ENCODE results near the gene NCEH1. TPM values are rescaled to one million over a fixed set of nuclear protein-coding genes. Genes with fewer than 3 reads are reported as not detected.
A peak's percentile ranks its signal among the peaks of the same experiment; 100 is the strongest.

Gene NCEH1
- polyA plus RNA-seq, 3 donors from 2014 or later: 3.0 to 7.1 (median 4.5) TPM

DNA sequence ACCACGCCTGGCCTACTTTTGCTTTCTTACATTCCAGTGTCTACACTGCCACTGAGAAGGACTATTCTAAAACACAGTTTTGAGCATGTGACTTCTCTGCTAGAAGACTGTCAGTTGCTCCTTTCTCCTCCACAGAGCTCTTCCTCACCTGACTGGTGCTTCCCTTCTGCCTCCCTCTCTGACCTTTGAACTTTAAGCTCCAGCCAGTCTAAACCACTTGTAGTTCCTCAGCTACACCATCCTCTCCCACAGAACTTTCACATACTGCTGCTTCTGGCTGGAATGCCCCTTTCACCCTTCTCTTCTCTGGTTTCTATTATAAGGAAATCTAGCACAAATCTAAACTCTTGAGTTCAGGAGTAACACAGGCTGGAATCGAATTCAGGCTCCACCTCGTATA is 9.1 kb downstream of the NCEH1 start:
- H3K9me3 Mint-ChIP-seq: no peaks in the 10 kb centered on the region
- no peak for DNase-seq
- peaks cover 0 to 11% of the 10 kb centered on the region in 2 donors for H3K4me1 Mint-ChIP-seq
- no peak overlapping the region for H3K27ac Mint-ChIP-seq
- no peaks in the 10 kb centered on the region for H3K27me3 Mint-ChIP-seq (ENCODE audit: low read depth in 3 of 3)
- H3K4me3 Mint-ChIP-seq: no peak overlapping the region
- peaks cover 0 to 4% (median 3%) of the 10 kb centered on the region in 3 donors for H3K36me3 Mint-ChIP-seq

DNA sequence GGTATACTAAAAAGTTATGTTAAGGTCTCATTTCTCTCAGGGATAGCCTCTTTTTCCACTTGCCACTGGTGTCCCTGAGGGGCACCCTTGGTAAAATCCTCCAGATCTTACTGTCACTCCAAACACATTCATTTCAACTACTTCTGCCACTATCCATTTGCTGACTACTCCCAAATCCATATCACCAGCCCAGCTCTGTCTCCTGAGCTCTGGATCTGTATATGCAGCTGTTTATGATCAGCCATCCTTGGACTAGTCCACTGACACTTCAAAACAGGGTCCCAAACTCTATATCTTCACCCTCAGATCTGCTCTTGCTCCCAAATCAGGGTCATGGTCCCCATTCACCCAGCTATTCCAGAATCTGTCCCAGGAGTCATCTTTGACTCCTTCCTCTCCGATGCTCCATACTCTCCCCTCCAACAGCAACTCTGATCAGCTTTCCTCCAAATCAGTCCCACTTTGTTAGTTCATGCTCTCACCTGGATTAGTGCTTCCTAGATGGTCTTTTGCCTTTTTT is 9.9 kb downstream of the NCEH1 start:
- H3K4me3 Mint-ChIP-seq: no peak overlapping the region
- H3K27me3 Mint-ChIP-seq (ENCODE audit: low read depth in 3 of 3): no peaks in the 10 kb centered on the region
- H3K4me1 Mint-ChIP-seq: peaks cover 0 to 11% of the 10 kb centered on the region in 2 donors
- no peaks in the 10 kb centered on the region for H3K9me3 Mint-ChIP-seq
- no peak for DNase-seq
- H3K27ac Mint-ChIP-seq: no peak overlapping the region
- peaks cover 0 to 4% (median 3%) of the 10 kb centered on the region in 3 donors for H3K36me3 Mint-ChIP-seq

DNA sequence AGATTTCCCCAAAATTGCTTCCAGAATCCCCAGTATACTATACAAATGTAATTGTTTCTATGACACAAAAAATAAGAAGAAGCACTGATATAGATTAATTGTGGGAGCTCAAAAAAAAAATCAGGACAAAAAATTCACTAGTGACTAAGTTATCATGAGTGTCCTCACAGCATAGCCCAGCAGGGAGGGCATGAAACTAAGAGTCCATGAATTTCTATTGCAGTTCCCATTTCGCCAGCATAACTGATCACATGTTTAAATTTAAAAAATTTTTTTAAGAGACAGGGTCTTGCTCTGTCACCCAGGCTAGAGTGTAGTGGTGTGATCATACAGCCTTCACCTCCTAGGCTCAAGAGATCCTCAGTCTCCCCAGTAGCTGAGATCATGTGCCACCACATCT is 10.6 kb downstream of the NCEH1 start:
- H3K27ac Mint-ChIP-seq: no peak overlapping the region
- no peaks in the 10 kb centered on the region for H3K27me3 Mint-ChIP-seq (ENCODE audit: low read depth in 3 of 3)
- H3K4me1 Mint-ChIP-seq: peaks cover 0 to 11% of the 10 kb centered on the region in 2 donors
- peaks cover 0 to 4% (median 3%) of the 10 kb centered on the region in 3 donors for H3K36me3 Mint-ChIP-seq
- H3K4me3 Mint-ChIP-seq: no peak overlapping the region
- no peak for DNase-seq
- H3K9me3 Mint-ChIP-seq: no peaks in the 10 kb centered on the region

DNA sequence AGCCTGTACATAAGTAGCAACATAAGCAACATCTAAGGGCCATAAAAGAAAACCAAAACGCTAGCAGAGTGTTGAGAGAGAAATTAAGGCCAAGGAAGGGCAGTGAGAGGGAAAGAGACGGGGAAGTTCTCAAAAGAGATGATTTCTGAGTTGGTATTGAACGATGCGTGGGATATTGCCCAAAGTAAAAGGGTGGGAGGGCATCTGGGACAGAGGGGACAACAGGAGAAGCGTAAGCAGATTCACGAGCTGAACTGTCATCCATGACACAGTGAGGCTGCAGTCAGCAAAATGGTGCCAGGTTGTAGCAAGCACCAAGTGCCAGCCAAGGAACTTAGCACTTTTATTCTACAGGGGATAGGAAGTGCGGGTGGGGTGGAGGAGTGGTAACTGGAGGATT is 11.8 kb downstream of the NCEH1 start:
- no peak overlapping the region for H3K27ac Mint-ChIP-seq

DNA sequence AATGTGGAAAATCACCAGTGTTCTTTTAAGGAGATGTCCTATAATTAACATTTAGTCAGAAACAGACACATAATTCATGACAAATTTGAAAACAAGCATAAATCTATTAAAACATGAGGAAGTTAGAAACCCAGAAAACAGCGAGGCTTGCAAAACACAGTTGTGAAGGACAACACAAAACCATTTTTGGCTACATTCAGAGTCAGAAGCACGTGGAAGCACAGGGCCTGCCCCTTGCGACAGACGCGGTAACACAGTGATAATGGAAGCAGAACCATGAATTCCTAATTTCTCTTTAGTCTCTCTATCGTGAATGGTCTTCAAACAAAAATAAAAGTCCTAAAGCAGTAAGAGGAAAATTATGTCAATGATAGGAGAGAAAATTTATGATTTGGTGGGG is 12.2 kb downstream of the NCEH1 start:
- Mint-ChIP-seq H3K36me3 (peaks cover 3 to 7% (median 4%) of the 10 kb centered on the region in 3 donors), H3K27ac (no peak overlapping the region), H3K4me1 (peaks cover 1 to 14% of the 10 kb centered on the region in 2 donors), H3K27me3 (ENCODE audit: low read depth in 3 of 3) (peaks cover 0 to 2% (median 0%) of the 10 kb centered on the region in 3 donors), H3K4me3 (no peak overlapping the region), H3K9me3 (no peaks in the 10 kb centered on the region)
- DNase-seq: no peak

More for the DNA sequence above, 11.8 kb downstream of the NCEH1 start:
- Mint-ChIP-seq H3K4me1 (peaks cover 0 to 12% of the 10 kb centered on the region in 2 donors), H3K4me3 (no peak overlapping the region), H3K36me3 (peaks cover 3 to 7% (median 4%) of the 10 kb centered on the region in 3 donors), H3K27me3 (ENCODE audit: low read depth in 3 of 3) (no peaks in the 10 kb centered on the region), H3K9me3 (no peaks in the 10 kb centered on the region)
- DNase-seq: no peak

DNA sequence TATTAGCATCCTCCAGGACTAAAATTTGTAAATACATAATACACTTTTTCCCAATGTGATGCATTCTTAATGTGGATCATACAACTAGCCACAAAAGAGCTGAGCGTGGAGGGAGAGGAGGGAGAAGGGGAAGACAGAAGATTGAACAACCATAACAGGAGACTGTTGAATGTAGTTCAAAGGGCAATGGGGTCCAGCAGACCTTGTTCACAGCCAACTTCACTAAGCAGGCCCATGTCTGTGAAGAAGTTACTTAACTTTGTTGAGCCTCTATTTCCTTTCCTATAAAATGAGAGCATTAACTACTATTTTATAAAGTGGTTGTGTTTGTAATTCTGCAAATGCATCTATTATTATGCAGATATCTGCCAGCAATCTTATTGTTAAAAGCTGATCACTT is 13.3 kb downstream of the NCEH1 start:
- no peaks in the 10 kb centered on the region for H3K9me3 Mint-ChIP-seq
- no peak overlapping the region for H3K27ac Mint-ChIP-seq
- H3K4me3 Mint-ChIP-seq: no peak overlapping the region
- H3K27me3 Mint-ChIP-seq (ENCODE audit: low read depth in 3 of 3): peaks cover 0 to 2% (median 0%) of the 10 kb centered on the region in 3 donors
- peaks cover 8 to 23% of the 10 kb centered on the region in 2 donors for H3K4me1 Mint-ChIP-seq
- no peak for DNase-seq
- H3K36me3 Mint-ChIP-seq: peaks cover 3 to 7% (median 4%) of the 10 kb centered on the region in 3 donors

DNA sequence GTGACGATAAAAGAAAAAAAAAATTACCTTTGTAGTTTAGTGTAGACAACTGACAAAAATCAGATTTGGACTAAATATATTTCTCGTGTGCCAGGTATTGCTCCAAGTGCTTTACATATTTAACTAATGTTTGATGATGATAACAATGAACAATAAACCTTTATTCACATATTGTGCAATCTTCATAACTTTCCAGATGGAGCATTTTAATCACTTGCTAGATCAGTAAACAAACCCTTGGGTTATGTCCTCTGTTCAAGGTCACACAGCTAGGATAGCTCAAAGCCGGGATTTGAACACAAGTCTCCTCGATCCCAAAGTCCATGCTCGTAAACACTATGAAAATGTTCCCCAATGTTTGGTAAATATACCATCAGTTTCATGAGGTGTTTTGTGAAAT is 14.5 kb downstream of the NCEH1 start:
- Mint-ChIP-seq H3K27me3 (ENCODE audit: low read depth in 3 of 3) (peaks cover 0 to 4% (median 0%) of the 10 kb centered on the region in 3 donors), H3K36me3 (peaks cover 3 to 7% (median 4%) of the 10 kb centered on the region in 3 donors), H3K27ac (no peak overlapping the region), H3K4me1 (peaks cover 11 to 25% of the 10 kb centered on the region in 2 donors), H3K4me3 (no peak overlapping the region), H3K9me3 (no peaks in the 10 kb centered on the region)
- no peak for DNase-seq

DNA sequence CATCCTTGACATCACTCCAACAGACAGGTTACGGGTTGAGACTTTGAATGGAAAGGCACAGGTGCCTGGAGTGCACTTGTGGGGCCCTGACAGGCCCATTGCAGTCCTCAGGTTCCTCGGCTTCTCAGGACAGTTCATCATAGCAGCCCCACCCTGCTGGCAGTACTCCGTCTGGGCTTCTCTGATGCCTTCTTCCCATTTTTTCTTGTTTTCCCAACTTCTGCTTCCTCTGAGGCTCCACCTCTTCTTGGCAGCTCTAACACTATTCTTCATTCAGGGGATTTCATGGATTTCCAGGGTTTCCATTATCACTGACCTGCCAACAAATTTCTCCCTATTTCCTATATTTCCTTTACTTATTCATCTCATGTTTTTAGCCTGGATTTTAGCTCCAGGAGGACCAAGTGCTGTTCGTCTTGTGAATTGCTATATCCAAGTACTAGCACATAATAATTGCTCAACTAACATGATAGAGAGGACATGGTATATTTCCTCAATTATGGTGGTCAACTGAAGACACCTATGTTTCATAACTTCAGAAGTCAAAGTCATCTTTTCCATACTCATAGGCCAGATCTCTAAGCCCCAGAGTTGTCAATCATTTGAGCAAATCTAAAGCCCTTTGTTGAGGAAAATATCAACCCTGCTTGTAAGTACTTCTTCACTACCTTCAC is 16.2 kb downstream of the NCEH1 start:
- H3K36me3 Mint-ChIP-seq: peaks cover 3 to 4% (median 4%) of the 10 kb centered on the region in 3 donors
- no peak overlapping the region for H3K27ac Mint-ChIP-seq
- no peak for DNase-seq
- no peak overlapping the region for H3K4me3 Mint-ChIP-seq
- H3K27me3 Mint-ChIP-seq (ENCODE audit: low read depth in 3 of 3): peaks cover 0 to 4% (median 0%) of the 10 kb centered on the region in 3 donors
- no peaks in the 10 kb centered on the region for H3K9me3 Mint-ChIP-seq
- peaks cover 11 to 19% of the 10 kb centered on the region in 2 donors for H3K4me1 Mint-ChIP-seq

DNA sequence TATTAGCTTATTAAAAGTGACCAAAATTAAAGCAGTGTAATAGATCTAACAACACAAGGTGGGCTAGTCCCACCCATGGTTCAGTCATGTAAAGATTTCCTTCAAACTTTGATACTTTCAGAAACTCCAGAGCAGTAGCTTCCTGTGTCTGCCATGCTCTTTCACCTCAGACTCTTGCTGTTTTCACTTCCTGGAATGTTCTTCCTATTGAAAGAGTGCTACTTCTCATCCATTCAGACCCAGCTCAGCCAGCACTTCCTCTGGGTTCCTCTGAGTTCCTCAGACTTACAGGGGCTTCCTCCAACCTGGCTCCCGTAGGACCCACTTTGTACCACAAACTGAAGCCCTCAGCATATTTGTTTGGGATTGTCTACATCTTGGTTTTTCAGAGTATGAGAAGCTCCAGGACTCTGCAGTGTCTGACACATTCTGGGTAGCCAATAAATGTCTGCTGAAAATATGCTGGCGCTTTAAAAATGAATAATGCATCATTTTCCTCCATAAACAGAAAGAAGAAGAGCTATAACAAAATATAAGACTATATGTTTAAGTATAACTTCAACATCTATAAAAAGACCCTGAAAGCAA is 18.0 kb downstream of the NCEH1 start:
- Mint-ChIP-seq H3K4me3 (peak overlapping the region in 1 of 5 donors; percentile 11), H3K36me3 (peaks cover 0 to 4% (median 4%) of the 10 kb centered on the region in 3 donors), H3K27ac (peak overlapping the region in 1 of 6 donors; percentile 20), H3K27me3 (ENCODE audit: low read depth in 3 of 3) (peaks cover 0 to 4% (median 0%) of the 10 kb centered on the region in 3 donors), H3K9me3 (no peaks in the 10 kb centered on the region), H3K4me1 (peaks cover 11 to 14% of the 10 kb centered on the region in 2 donors)
- DNase-seq: no peak

DNA sequence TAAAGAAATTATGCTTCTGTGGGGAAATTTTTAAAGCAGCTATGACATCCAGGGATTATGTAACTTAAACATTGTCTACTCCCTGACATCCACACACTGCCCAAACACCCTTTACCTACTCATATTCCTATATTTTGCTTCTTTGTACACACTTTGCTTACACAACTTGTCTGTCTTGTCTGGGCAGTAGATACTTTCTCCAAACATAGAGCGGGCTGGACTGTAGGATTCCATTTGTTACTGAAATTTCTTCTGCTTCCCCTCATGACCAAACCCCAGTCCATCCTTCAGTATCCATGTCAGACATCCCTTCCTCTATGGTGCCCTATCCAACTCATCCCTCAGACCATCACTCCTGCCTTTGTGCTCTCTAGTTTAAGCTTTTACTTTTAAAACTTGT is 19.9 kb downstream of the NCEH1 start:
- H3K27ac Mint-ChIP-seq: no peak overlapping the region
- peaks cover 13 to 14% of the 10 kb centered on the region in 2 donors for H3K4me1 Mint-ChIP-seq
- peaks cover 0 to 4% (median 4%) of the 10 kb centered on the region in 3 donors for H3K36me3 Mint-ChIP-seq
- no peak overlapping the region for H3K4me3 Mint-ChIP-seq
- no peak for DNase-seq
- H3K27me3 Mint-ChIP-seq (ENCODE audit: low read depth in 3 of 3): peaks cover 0 to 6% (median 0%) of the 10 kb centered on the region in 3 donors
- no peaks in the 10 kb centered on the region for H3K9me3 Mint-ChIP-seq

DNA sequence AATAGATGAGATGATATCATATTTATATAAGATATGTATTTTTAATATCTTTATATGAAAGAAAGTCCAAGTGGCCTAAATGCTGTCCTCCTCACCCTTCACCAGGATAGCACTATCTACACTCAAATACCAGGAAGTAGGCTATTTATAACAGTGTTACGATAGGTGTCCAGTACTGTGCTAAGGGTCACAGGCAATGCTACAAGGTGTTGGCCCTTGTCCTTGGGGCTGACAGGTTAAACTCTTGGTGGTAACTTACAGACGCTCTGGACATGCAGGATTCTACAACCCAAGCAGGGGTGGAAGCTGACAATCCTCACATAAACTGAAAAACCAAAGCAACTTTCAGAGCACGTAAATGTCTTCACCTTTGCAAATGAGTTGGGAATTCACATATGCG is 22.3 kb downstream of the NCEH1 start:
- H3K27me3 Mint-ChIP-seq (ENCODE audit: low read depth in 3 of 3): peaks cover 0 to 4% (median 0%) of the 10 kb centered on the region in 3 donors
- no peaks in the 10 kb centered on the region for H3K9me3 Mint-ChIP-seq
- no peak for DNase-seq
- no peaks in the 10 kb centered on the region for H3K36me3 Mint-ChIP-seq
- peaks cover 10 to 11% of the 10 kb centered on the region in 2 donors for H3K4me1 Mint-ChIP-seq
- H3K4me3 Mint-ChIP-seq: no peak overlapping the region
- H3K27ac Mint-ChIP-seq: no peak overlapping the region

DNA sequence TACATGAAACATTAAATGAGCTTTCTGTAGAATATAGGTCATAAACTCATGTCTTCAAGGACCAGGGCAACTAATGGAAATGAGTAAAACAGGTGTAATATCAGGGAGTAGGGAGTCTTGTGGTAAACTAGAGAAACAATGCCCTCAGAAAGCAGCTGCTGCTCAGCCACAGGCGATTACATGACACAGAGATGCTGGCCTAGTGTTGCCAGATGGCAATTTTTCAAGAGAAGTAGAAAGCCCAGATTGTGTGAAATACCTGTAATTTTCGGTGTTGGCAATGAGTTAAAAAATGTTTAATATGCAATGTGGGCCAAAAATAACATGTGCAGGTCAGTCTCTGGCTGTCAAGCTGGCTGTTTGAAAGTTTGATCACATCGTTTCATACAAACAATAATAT is 23.4 kb downstream of the NCEH1 start:
- no peak for DNase-seq
- H3K36me3 Mint-ChIP-seq: no peaks in the 10 kb centered on the region

DNA sequence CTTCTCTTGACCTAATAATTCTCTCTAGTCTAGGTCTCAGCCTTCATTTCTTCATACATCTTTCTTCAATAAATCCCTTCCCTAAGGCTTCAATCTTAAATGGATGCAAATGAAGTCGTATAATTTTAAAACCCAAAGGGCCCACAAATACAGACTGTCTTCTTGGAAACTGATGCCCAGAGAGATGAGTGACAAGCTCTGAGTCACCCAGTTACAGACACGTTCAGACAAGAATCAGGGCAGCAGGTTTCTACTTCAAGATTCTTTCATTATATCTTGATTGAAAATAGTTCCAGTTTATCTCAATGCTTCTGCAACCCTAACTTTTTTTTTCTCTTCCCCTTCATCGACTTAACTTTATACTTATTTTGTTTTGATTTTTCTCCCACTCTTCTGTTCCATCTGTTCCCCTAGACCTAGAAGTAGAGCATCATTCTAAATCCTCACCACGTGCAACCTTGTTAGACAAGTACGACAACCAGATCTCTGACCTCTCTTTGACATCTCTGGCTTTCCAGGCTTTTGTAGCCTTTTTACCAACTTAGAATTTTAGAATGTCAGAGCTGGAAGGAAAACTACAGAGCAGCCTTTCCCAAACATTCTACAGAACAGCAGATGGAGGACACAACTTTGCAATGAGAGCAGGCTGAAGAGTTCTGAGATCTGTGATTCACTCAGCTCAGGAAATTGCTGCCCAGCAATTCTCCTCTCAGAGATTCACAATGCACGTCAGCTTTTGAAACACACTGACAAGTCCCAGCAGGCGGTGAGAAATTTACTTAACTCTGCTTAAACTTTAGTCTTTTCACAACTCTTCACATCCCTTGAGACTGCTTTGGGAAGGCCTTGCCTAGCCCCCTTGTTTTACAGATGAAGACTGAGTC is 25.3 kb downstream of the NCEH1 start:
- Mint-ChIP-seq H3K9me3 (no peaks in the 10 kb centered on the region), H3K4me1 (peaks cover 0 to 2% of the 10 kb centered on the region in 2 donors), H3K27me3 (ENCODE audit: low read depth in 3 of 3) (peaks cover 0 to 4% (median 0%) of the 10 kb centered on the region in 3 donors), H3K27ac (peak overlapping the region in 1 of 6 donors; percentile 29), H3K4me3 (no peak overlapping the region), H3K36me3 (no peaks in the 10 kb centered on the region)
- no peak for DNase-seq

More for the DNA sequence above, 23.4 kb downstream of the NCEH1 start:
- Mint-ChIP-seq H3K4me3 (no peak overlapping the region), H3K27me3 (ENCODE audit: low read depth in 3 of 3) (peaks cover 0 to 4% (median 0%) of the 10 kb centered on the region in 3 donors), H3K27ac (no peak overlapping the region), H3K9me3 (no peaks in the 10 kb centered on the region), H3K4me1 (peaks cover under 1 to 4% of the 10 kb centered on the region in 2 donors)

Measured in immature natural killer cell (primary cell).